Fibroblast of pulmonary artery (primary cell): Measurements from ENCODE around the gene FSTL5.

Experiments
- DNase-seq: peaks from one replicate; pipeline ENCODE4 v3.0.0-alpha.2; 2010; ENCODE audit warnings: low read depth
- H3K4me3 ChIP-seq: replicated peaks from 2 replicates; pipeline ENCODE4 v1.5.1; 2011; ENCODE audit warnings: low read depth, mild to moderate bottlenecking, control low read depth, low read length, moderate library complexity
- CTCF ChIP-seq: IDR thresholded peaks from 2 replicates; pipeline ENCODE4 v1.5.1; 2011; ENCODE audit warnings: mild to moderate bottlenecking, control low read depth, low read length, inconsistent platforms; ENCODE audit errors: missing control alignments

Gene FSTL5

GRCh38 chr4:161856711-161857326, 307.0 kb downstream of the FSTL5 start:
- no peak for TF ChIP-seq CTCF
- DNase-seq = no peak
- no peak overlapping the region for H3K4me3 ChIP-seq

GRCh38 chr4:161850631-161851030, 313.2 kb downstream of the FSTL5 start:
- no peak for DNase-seq
- TF ChIP-seq CTCF = no peak

GRCh38 chr4:161841759-161842158, 322.0 kb downstream of the FSTL5 start:
- no peak for DNase-seq
- H3K4me3 ChIP-seq = no peak overlapping the region
- no peak for TF ChIP-seq CTCF

More at GRCh38 chr4:161850631-161851030, 313.2 kb downstream of the FSTL5 start:
- H3K4me3 ChIP-seq = no peak overlapping the region

GRCh38 chr4:161829591-161829990, 334.2 kb downstream of the FSTL5 start:
- DNase-seq = no peak
- H3K4me3 ChIP-seq = no peak overlapping the region
- no peak for TF ChIP-seq CTCF

GRCh38 chr4:161828061-161828460, 335.7 kb downstream of the FSTL5 start:
- TF ChIP-seq CTCF = no peak
- H3K4me3 ChIP-seq = no peak overlapping the region
- no peak for DNase-seq

- no peak for DNase-seq
- H3K4me3 ChIP-seq = no peak overlapping the region
- no peak for TF ChIP-seq CTCF
Measured at GRCh38 chr4:161827013-161827412, 336.8 kb downstream of the FSTL5 start.

GRCh38 chr4:161823450-161823849, 340.4 kb downstream of the FSTL5 start:
- no peak overlapping the region for H3K4me3 ChIP-seq
- TF ChIP-seq CTCF = no peak
- DNase-seq = no peak
